ENCODE data around the gene USP43. TPM values are rescaled to one million over a fixed set of nuclear protein-coding genes. Genes with fewer than 3 reads are reported as not detected.

The USP43 gene
- total RNA-seq, 4 donors from 2014 or later: 0.20 to 0.84 (median 0.26) TPM

DNA sequence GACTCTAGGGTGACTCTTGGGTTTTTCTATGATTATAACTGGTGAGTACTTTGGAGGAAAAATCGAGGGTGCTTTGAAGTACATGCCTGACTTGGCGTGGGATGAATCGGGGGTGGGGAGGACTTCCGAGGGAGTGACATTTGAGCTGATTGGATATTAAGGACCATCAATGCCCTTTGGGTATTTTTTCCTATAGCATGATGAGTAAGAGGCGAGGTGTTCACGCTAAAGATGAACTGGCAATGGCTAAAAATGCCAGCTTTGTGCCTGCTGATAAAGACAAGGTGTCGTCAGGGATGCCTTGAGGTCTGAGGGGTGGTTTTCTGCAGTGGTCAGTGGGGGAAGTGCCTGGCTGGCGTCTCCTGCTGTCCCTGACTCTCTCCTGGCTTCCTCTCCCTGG, 25.3 kb downstream of the USP43 start:
- Histone ChIP-seq H3K4me3 (no peak overlapping the region), H3K4me1 (no peaks in the 10 kb centered on the region), H3K36me3 (no peaks in the 10 kb centered on the region), H3K27ac (no peak overlapping the region), H3K27me3 (no peaks in the 10 kb centered on the region), H3K9me3 (peaks cover 0 to 4% (median 0%) of the 10 kb centered on the region in 4 donors)
- TF ChIP-seq, protein P1, sequence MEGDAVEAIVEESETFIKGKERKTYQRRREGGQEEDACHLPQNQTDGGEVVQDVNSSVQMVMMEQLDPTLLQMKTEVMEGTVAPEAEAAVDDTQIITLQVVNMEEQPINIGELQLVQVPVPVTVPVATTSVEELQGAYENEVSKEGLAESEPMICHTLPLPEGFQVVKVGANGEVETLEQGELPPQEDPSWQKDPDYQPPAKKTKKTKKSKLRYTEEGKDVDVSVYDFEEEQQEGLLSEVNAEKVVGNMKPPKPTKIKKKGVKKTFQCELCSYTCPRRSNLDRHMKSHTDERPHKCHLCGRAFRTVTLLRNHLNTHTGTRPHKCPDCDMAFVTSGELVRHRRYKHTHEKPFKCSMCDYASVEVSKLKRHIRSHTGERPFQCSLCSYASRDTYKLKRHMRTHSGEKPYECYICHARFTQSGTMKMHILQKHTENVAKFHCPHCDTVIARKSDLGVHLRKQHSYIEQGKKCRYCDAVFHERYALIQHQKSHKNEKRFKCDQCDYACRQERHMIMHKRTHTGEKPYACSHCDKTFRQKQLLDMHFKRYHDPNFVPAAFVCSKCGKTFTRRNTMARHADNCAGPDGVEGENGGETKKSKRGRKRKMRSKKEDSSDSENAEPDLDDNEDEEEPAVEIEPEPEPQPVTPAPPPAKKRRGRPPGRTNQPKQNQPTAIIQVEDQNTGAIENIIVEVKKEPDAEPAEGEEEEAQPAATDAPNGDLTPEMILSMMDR (IDR thresholded peaks at IDR 0.05): no peak
- TF ChIP-seq EP300 (IDR thresholded peaks at IDR 0.05): no peak
- no peak for TF ChIP-seq POLR2A (IDR thresholded peaks at IDR 0.05)
- DNase-seq (ENCODE audit: low spot score in 2 of 2): no peak
- 59 to 67% methylated on average over 8 of the region's 8 CpGs for WGBS, 2 donors

DNA sequence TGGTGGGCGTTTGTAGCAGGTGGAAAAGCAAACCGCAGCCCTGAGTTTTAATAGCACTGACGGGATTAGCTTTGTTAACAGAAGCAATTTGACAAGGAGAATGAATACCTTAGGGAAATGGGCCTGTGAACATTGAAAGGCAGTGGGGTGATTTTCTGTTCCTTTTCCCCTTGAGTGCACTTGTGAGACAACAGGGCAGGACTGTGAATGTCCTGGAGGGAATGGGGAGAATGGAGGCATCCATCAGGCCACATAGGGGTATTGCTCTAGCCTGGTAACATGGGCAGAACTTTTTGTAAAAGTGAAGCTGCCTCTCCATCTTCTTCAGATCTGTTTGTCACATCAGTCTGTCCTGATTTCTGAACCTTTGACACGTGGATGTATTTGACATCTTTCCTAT, 26.2 kb downstream of the USP43 start:
- no peaks in the 10 kb centered on the region for H3K27me3 ChIP-seq
- H3K36me3 ChIP-seq: no peaks in the 10 kb centered on the region
- TF ChIP-seq, protein P1 (IDR thresholded peaks at IDR 0.05): no peak
- 52 to 57% methylated on average over 4 of the region's 4 CpGs for WGBS, 2 donors
- DNase-seq (ENCODE audit: low spot score in 2 of 2): no peak
- no peak overlapping the region for H3K4me3 ChIP-seq
- H3K4me1 ChIP-seq: no peaks in the 10 kb centered on the region
- no peak overlapping the region for H3K27ac ChIP-seq
- H3K9me3 ChIP-seq: no peaks in the 10 kb centered on the region

DNA sequence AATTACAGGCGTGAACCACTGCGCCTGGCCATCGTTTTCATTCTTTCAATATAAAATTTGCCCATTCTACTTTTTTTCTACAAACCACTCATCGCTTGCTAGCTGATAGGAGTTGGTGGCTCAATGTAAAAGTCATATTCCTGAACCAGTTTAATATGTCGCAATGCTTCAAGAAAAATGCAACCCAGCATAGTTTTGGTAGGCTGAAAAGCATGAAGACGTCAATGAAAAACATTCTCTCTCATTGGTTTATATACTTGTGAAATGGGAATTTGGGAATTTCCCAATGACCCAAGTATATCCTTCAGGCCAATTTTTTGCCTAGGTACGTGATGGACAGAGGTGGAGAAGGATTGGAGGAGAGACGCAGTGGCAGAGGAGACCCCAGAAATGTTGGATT, 26.9 kb downstream of the USP43 start:
- no peak overlapping the region for H3K27ac ChIP-seq
- H3K4me1 ChIP-seq: no peaks in the 10 kb centered on the region
- H3K27me3 ChIP-seq: no peaks in the 10 kb centered on the region
- H3K36me3 ChIP-seq: no peaks in the 10 kb centered on the region
- no peak for DNase-seq (ENCODE audit: low spot score in 2 of 2)
- H3K4me3 ChIP-seq: no peak overlapping the region
- TF ChIP-seq POLR2A (IDR thresholded peaks at IDR 0.05): no peak
- TF ChIP-seq, protein P1 (IDR thresholded peaks at IDR 0.05): no peak
- TF ChIP-seq EP300 (IDR thresholded peaks at IDR 0.05): no peak
- H3K9me3 ChIP-seq: no peaks in the 10 kb centered on the region
- 87 to 89% methylated on average over 8 of the region's 8 CpGs for WGBS, 2 donors

DNA sequence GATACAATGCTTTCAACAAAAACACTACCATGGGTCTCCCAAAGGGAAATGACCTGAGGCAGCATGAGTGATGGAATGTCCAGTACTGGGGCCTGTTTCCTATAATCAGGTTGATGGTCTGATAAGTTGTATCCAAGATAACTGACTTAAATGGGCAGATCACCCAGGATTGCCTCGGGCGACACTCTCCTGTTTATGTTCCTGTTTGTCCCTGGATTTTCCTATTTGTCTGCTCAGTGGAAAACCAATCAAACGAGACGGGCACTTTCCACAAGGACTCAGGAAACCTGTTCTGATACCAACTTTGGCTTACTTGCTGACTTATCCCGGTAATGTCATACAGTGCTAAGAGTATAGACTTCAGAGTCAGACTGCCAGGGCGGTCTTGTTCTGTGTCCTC, 27.4 kb downstream of the USP43 start:
- no peak for DNase-seq (ENCODE audit: low spot score in 2 of 2)
- H3K9me3 ChIP-seq: no peaks in the 10 kb centered on the region
- 85 to 92% methylated on average over 6 of the region's 6 CpGs for WGBS, 2 donors
- H3K4me1 ChIP-seq: no peaks in the 10 kb centered on the region
- no peaks in the 10 kb centered on the region for H3K27me3 ChIP-seq
- no peak overlapping the region for H3K27ac ChIP-seq
- H3K4me3 ChIP-seq: no peak overlapping the region
- H3K36me3 ChIP-seq: no peaks in the 10 kb centered on the region
- TF ChIP-seq EP300 (IDR thresholded peaks at IDR 0.05) (no peak), POLR2A (IDR thresholded peaks at IDR 0.05) (no peak)
- TF ChIP-seq, protein P1 (IDR thresholded peaks at IDR 0.05): no peak

DNA sequence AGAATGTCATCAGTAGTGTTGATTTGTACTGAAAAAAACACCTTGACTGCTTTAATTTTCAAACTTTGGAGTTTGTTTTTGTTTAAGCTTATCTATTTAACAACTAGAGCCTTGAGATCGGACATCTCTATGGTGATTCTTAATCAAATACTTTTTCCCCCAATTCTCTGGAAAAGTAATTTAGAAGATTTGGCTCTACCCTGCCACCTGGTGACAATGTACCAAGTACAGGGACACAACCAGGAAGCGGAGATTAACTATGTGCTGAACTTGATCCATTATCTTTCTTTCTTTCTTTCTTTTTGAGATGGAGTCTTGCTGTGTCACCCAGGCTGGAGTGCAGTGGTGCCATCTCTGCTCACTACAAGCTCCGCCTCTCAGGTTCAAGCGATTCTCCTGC, 30.8 kb downstream of the USP43 start:
- no peaks in the 10 kb centered on the region for H3K36me3 ChIP-seq
- H3K27ac ChIP-seq: no peak overlapping the region
- no peaks in the 10 kb centered on the region for H3K27me3 ChIP-seq
- H3K9me3 ChIP-seq: peaks cover 0 to 13% (median 0%) of the 10 kb centered on the region in 4 donors
- WGBS, 2 donors: 78 to 84% methylated on average over 4 of the region's 4 CpGs
- no peaks in the 10 kb centered on the region for H3K4me1 ChIP-seq
- TF ChIP-seq POLR2A (IDR thresholded peaks at IDR 0.05): no peak
- no peak for TF ChIP-seq EP300 (IDR thresholded peaks at IDR 0.05)
- TF ChIP-seq, protein P1 (IDR thresholded peaks at IDR 0.05): no peak
- no peak overlapping the region for H3K4me3 ChIP-seq
- DNase-seq (ENCODE audit: low spot score in 2 of 2): no peak
